ENCODE results near the gene RNU5B-1. TPM values are rescaled to one million over a fixed set of nuclear protein-coding genes. Genes with fewer than 3 reads are reported as not detected.
"Not testable (repeated sequence)": the region's sequence is repeated elsewhere in the genome, so short reads cannot be mapped to it uniquely, and the experiment has no call there.

RNU5B-1 gene
- total RNA-seq, 1 donor from 2014 or later, result not detected

DNA sequence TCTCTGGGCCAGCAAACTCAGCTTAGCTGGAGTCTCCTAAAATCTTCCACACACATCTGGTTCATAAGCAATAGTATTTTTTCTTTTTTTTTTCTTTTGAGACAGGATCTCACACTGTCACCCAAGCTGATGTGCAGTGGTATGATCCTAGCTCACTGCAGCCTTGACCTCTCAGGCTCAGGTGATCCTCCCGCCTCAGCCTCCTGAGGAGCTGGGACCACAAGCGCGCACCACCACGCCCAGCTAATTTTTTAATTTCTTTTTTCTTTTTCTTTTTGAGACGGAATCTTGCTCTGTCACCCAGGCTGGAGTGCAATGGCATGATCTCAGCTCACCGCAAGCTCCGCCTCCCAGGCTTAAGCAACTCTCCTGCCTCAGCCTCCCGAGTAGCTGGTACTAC, 34.3 kb downstream of the RNU5B-1 start:
- no peak for FAIRE-seq

DNA sequence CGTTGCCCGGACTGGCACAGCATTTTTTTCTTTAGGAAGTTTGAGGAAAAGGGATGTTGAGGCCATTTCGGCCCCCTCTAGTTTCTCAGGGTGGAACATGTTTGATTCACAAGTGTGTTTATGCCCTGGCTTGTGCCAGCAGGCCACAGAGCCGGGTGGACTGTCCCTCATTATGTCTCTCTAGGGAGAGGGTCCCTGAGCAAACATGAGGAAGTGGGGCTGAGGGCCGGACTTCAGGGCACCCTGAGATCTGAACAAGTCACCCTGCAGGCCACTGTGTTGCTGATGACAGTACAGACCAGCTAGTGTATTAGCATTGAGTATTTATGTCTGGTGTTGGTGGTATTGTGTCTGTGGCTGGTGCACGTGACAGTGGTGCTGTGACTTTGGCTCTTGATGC, 34.9 kb downstream of the RNU5B-1 start:
- FAIRE-seq (no peak), DNase-seq (ENCODE audit: low spot score in 2 of 2) (no peak)

More for the DNA sequence above, 34.3 kb downstream of the RNU5B-1 start:
- no peak for DNase-seq (ENCODE audit: low spot score in 2 of 2)

DNA sequence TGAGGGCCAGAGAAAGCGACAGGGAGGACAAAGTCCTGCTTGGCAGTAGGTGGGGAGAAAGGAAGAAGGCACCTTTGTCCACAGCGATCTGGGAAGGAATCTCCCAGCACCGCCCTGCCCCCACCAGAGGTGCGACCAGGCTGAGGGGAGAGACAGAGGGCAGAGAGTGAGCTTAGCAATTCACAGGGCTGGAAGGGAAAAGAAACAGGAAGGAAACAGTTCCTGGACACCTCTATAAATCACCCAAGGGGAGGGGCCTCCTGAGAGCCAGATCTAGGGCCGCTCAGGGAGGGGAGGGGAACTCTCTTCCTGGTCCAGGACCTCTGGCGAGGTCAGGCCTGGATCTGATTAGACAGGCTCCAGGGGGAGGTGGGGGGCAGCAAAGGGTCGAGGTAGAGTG, 35.4 kb downstream of the RNU5B-1 start:
- no peak for DNase-seq (ENCODE audit: low spot score in 2 of 2)
- FAIRE-seq, result no peak

DNA sequence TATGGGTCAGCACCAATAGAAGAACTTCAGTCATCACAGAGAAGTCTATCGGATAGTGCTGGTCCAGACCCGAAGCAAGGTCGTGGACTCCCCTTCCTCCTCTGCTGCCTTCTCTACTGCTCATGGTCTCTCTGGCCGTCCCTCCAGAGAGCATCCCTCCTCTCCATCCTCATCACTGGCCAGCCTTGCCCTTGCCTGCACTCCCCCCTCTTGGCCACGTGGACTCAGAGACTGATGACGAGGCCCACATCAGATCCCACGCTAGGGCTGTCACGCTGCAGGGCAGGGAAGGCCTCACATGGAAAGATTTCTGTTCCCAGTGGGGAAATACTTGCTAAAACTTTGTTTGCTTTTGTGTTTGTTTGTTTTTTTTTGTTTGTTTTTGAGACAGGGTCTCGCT, 38.0 kb downstream of the RNU5B-1 start:
- no peak for FAIRE-seq
- DNase-seq (ENCODE audit: low spot score in 2 of 2), result no peak

DNA sequence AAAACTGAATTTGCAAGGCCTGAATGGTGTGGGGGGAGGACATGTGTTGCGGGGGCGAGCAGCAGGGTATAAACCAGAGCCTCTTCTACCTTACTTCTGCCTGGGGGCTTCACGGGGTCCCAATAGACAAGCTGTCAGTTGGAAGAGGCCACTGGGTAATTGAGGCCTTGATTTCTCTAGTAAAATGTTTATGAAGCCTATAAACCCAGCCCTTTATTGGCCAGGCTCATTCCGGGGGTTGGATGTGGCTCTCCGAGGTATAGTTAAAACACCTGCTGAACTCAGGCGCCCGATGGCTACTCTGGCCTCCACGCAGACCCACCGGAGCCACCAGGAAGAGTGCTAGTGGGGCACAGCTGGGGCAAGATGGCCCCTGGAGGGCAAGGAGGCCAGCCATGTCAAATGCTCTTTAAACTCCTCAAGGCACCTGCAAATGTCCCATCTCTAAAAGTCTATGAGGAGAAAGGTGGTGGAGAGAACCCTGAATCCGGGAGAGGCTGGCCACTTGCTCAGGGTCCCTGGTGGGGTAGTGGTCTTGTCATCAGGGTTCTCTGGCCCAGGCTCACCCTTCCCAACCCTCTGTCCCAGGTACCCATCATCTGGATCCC, 39.0 kb downstream of the RNU5B-1 start:
- DNase-seq (ENCODE audit: low spot score in 2 of 2) (no peak), FAIRE-seq (no peak)

DNA sequence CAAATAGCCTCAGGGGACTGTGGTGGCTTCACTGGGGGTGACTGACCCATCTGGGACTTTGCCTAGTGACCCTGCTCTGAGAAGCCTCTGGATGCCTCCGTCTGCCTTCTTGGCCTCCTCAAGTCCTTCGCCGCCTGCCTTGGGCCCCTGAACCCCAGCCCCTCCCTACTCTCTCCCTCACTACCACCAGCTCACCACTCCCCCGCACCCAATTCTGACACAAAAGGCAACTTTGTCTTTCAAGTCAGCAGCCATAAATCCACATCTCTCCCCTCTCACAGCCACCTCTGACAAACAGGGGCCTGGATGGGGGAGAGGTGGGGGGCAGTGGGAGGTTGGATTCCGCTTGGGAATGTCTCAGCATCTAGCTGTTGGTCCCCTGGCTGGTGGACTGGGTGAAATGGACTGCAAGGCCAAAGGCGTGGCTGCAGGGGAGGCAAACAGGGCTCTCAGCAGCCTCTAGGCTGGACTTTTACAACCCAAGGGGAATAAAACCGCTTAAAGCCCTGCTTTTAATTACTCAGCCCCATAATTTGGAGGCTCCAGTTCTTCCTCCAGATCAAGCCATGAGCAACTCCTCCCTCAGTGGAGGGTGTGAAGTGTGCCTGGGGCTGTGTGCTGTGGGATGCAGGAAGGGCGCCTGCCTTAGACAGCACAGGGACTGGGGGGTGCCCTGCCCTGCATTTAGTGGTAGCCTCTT, 39.9 kb downstream of the RNU5B-1 start:
- FAIRE-seq (no peak), DNase-seq (ENCODE audit: low spot score in 2 of 2) (no peak)

DNA sequence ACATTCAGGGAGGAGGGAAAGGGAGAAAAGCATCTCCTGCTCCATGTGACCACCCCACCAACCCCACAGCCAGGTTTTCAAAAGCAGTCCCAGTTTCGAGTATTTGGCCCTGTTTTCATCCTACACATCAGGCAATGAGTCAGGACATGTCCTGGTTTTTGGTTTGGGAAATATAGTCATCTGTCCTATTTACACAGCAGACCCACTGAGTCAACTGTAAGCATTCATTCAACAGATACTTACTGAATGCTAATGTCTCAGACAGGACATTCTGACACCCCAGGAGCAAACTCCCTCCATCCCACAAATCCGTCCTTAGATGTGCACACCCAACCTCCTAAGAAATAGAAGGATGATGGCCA, 40.4 kb downstream of the RNU5B-1 start:
- no peak for FAIRE-seq

DNA sequence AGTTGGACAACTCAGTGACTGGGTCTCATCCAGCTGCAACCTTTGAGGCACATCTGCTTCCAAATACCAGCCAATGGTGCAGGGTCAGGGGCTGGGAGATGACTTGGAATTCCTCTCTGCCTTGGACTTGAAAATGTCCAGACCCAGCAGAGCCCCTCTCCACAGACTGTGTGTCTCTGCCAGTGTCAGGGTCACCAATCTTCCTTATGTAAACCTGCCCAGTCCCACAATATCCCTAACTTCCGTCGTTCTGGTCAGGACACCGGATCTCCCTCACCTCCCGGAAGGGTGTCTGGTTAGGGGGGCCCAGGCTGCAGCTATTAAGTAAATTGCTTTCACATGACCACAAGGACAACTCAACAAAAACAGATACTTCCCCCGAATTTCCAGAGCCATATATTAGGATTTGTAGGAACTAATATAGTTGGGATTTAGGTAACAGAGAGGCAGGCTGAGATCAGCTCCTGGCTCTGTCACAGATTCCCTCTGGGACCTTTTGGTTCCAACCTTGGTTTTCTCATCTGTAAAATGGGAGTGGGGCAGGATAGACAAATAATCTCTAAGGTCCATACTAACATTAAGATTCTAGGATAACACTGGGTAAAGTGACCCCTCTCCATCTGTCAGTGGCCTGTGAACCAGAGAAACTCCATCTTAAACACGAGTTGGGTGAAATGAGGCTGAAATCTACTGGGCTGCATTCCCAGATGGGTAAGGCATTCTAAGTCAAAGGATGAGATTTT, 42.5 kb downstream of the RNU5B-1 start:
- no peak for DNase-seq (ENCODE audit: low spot score in 2 of 2)
- FAIRE-seq, result no peak

More for the DNA sequence above, 40.4 kb downstream of the RNU5B-1 start:
- no peak for DNase-seq (ENCODE audit: low spot score in 2 of 2)

DNA sequence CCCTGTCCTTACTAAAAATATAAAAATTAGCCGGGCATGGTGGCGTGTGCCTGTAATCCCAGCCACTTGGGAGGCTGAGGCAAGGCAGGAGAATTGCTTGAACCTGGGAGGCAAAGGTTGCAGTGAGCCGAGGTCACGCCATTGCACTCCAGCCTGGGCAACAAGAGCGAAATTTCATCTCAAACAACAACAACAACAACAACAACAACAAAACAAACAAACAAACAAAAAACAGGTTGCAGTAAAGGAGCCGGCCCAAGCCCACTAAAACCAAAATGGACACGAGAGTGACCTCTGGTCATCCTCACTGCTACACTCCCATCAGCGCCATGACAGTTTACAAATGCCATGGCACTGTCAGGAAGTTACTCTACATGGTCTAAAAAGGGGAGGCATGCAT, 43.3 kb downstream of the RNU5B-1 start:
- not testable (repeated sequence) for DNase-seq (ENCODE audit: low spot score in 2 of 2); FAIRE-seq

DNA sequence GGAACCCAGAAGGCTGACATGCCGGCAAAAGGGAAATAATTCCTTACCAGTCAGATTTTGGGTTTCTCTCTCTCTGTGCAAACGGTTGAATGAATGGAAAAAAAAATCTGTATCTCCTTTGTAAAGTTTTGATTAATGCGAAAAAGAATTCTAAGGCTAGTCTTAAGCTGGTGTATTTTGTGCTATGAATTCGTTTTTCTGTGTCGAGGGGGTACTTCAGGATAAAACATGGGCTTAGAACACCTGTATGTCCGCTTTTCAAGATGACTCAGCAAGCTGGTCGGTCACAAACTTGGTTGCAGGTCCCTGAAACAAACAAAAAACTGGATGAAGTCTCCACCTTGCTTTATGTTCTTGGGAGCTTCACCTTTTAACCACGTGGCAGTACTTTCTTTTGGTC, 44.9 kb downstream of the RNU5B-1 start:
- DNase-seq (ENCODE audit: low spot score in 2 of 2) (no peak), FAIRE-seq (no peak)

DNA sequence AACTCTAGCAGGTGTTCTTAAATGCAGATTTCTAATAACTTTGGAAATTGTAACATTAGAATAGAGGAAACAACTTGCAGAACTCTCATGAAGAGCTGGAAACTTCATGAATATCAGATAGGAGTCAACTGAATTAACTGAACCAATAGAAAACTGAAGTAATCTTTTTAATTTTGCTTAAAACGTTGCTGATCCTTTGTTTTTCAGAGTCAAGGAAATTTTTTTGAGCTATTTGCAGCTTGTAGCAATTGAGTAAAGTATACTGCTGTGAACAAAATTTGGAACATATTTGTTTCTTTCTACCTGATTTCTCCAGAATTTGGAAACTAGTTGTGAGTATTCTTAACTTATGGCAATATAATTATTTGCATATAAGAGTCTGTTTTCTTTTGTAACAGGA, 47.5 kb downstream of the RNU5B-1 start:
- not testable (repeated sequence) for DNase-seq (ENCODE audit: low spot score in 2 of 2); FAIRE-seq

Small RNA genes within 50 kb of the gene (small RNA-seq; reads per million reads assigned to genes)
- gene RNU5A-1 (379,421 reads per million, percentile 100 among the genes with 10 or more reads in this experiment), gene RNU5B-1 (150,688 reads per million, percentile 100 among the genes with 10 or more reads in this experiment), gene SNORA24B (not detected)

Other genes with a start within 250 kb of the RNU5B-1 start
- gene RASL12, start 236.7 kb upstream of the RNU5B-1 start, total RNA-seq, result 2.4 TPM
- gene KBTBD13, start 227.9 kb upstream of the RNU5B-1 start, total RNA-seq, result not detected
- gene UBAP1L, start 189.5 kb upstream of the RNU5B-1 start, total RNA-seq, result 2.0 TPM
- 13.9 TPM for gene PDCD7, start 170.9 kb upstream of the RNU5B-1 start, total RNA-seq
- 73.4 TPM for gene CLPX, start 119.3 kb upstream of the RNU5B-1 start, total RNA-seq
- 0.41 TPM for gene CILP, start 93.2 kb upstream of the RNU5B-1 start, total RNA-seq
- gene PARP16, start 17.8 kb upstream of the RNU5B-1 start, total RNA-seq, result 8.6 TPM
- not detected for gene RNU5A-1, start 8.6 kb upstream of the RNU5B-1 start, total RNA-seq
- gene IGDCC3, start 73.3 kb downstream of the RNU5B-1 start, total RNA-seq, result 6.9 TPM
- 6.9 TPM for gene IGDCC4, start 118.3 kb downstream of the RNU5B-1 start, total RNA-seq
- gene DPP8, start 213.0 kb downstream of the RNU5B-1 start, total RNA-seq, result 87.2 TPM
- gene HACD3, start 225.8 kb downstream of the RNU5B-1 start, total RNA-seq, result 128 TPM

Data from frontal cortex (tissue), 4 donors.